SK-N-SH treated with all-trans-retinoic acid at 6 μM for 48 hours (cell line): ENCODE data around the gene ENPP3.

Experiments
- ATAC-seq: fragments of 200-7000 bp; cut with Tn5 transposase; 3 replicates; pipeline ENCODE4 v1.9.1; 2020; ENCODE audit warnings: mild to moderate bottlenecking, moderate library complexity
- ARNTL ChIP-seq: fragments of 450-650 bp; formaldehyde crosslinking; IDR thresholded peaks from 2 replicates; pipeline ENCODE4 v1.5.0; 2020; ENCODE audit warnings: low read depth, mild to moderate bottlenecking, moderate library complexity, borderline replicate concordance
- BACH2 ChIP-seq: fragments of 250-450 bp; sonication (Bioruptor Pico); IDR thresholded peaks from 2 replicates; pipeline ENCODE4 v1.9.0; 2021; ENCODE audit warnings: mild to moderate bottlenecking, borderline replicate concordance
- CSRNP3 ChIP-seq: fragments of 250-450 bp; sonication (Bioruptor Pico); IDR thresholded peaks from 2 replicates; pipeline ENCODE4 v1.5.1; 2021; ENCODE audit warnings: mild to moderate bottlenecking, moderate library complexity
- ESRRG ChIP-seq: fragments of 250-450 bp; sonication (Bioruptor Pico); IDR thresholded peaks from 2 replicates; pipeline ENCODE4 v1.6.1; 2021; ENCODE audit warnings: mild to moderate bottlenecking
- GLIS3 ChIP-seq: fragments of 250-450 bp; sonication (Bioruptor Pico); IDR thresholded peaks from 2 replicates; pipeline ENCODE4 v1.5.0; 2020; ENCODE audit warnings: mild to moderate bottlenecking, moderate library complexity
- ISL1 ChIP-seq: fragments of 250-450 bp; sonication (Bioruptor Pico); IDR thresholded peaks from 2 replicates; pipeline ENCODE4 v2.1.2; 2022; ENCODE audit warnings: mild to moderate bottlenecking, moderate library complexity
- OSR1 ChIP-seq: fragments of 250-450 bp; sonication (Bioruptor Pico); IDR thresholded peaks from 2 replicates; pipeline ENCODE4 v1.8.0; 2022; ENCODE audit warnings: moderate library complexity, mild to moderate bottlenecking, inconsistent platforms
- PATZ1 ChIP-seq: fragments of 250-450 bp; sonication (Bioruptor Pico); IDR thresholded peaks from 2 replicates; pipeline ENCODE4 v1.8.0; 2020; ENCODE audit warnings: mild to moderate bottlenecking, moderate library complexity, borderline replicate concordance
- PPARA ChIP-seq: fragments of 250-450 bp; sonication (Bioruptor Pico); IDR thresholded peaks from 2 replicates; pipeline ENCODE4 v1.5.0; 2020; ENCODE audit warnings: mild to moderate bottlenecking, borderline replicate concordance
- RARB ChIP-seq: fragments of 250-450 bp; sonication (Bioruptor Pico); IDR thresholded peaks from 2 replicates; pipeline ENCODE4 v1.8.0; 2021; ENCODE audit warnings: mild to moderate bottlenecking, moderate library complexity
- SNAI2 ChIP-seq: fragments of 250-450 bp; sonication (Bioruptor Pico); IDR thresholded peaks from 2 replicates; pipeline ENCODE4 v1.5.0; 2020; ENCODE audit warnings: mild to moderate bottlenecking, moderate library complexity
- TCF4 ChIP-seq: fragments of 250-450 bp; sonication (Bioruptor Pico); IDR thresholded peaks from 2 replicates; pipeline ENCODE4 v1.8.0; 2021; ENCODE audit warnings: mild to moderate bottlenecking, moderate library complexity, borderline replicate concordance
- TOX ChIP-seq: fragments of 250-450 bp; sonication (Bioruptor Pico); IDR thresholded peaks from 2 replicates; pipeline ENCODE4 v1.8.0; 2021; ENCODE audit warnings: mild to moderate bottlenecking, moderate library complexity, borderline replicate concordance
- TSHZ2 ChIP-seq: fragments of 250-450 bp; sonication (Bioruptor Pico); IDR thresholded peaks from 2 replicates; pipeline ENCODE4 v1.5.0; 2020; ENCODE audit warnings: mild to moderate bottlenecking, moderate library complexity
- ZC3H10 ChIP-seq: fragments of 250-450 bp; sonication (Bioruptor Pico); IDR thresholded peaks from 2 replicates; pipeline ENCODE4 v1.5.1; 2021; ENCODE audit warnings: mild to moderate bottlenecking, moderate library complexity
- ZFP3 ChIP-seq: fragments of 250-450 bp; sonication (Bioruptor Pico); IDR thresholded peaks from 2 replicates; pipeline ENCODE4 v1.5.0; 2020; ENCODE audit warnings: mild to moderate bottlenecking, moderate library complexity
- ZFP30 ChIP-seq: fragments of 450-650 bp; formaldehyde crosslinking; IDR thresholded peaks from 2 replicates; pipeline ENCODE4 v1.5.0; 2022; ENCODE audit warnings: mild to moderate bottlenecking, moderate library complexity
- ZNF565 ChIP-seq: fragments of 450-650 bp; formaldehyde crosslinking; conservative IDR thresholded peaks from 2 replicates; pipeline ENCODE4 v1.5.0; 2020; ENCODE audit warnings: low read depth, mild to moderate bottlenecking, moderate library complexity
- ZNF70 ChIP-seq: fragments of 450-650 bp; formaldehyde crosslinking; IDR thresholded peaks from 2 replicates; pipeline ENCODE4 v1.5.0; 2020; ENCODE audit warnings: mild to moderate bottlenecking, moderate library complexity
- ZNF8 ChIP-seq: fragments of 450-650 bp; formaldehyde crosslinking; IDR thresholded peaks from 2 replicates; pipeline ENCODE4 v1.5.0; 2020; ENCODE audit warnings: mild to moderate bottlenecking, moderate library complexity

ENPP3 gene

GRCh38 chr6:131663578-131664165 lies 26.6 kb downstream of the ENPP3 start:
- no peak for ATAC-seq

GRCh38 chr6:131669891-131670290 lies 32.8 kb downstream of the ENPP3 start:
- no peak for ATAC-seq
- TF ChIP-seq PPARA (CRISPR knock-in tag) (no peak), ZFP30 (CRISPR knock-in tag) (no peak), ARNTL (CRISPR knock-in tag) (no peak), TCF4 (no peak), ZFP3 (no peak), CSRNP3 (CRISPR knock-in tag) (no peak), PATZ1 (CRISPR knock-in tag) (no peak), OSR1 (no peak), ZNF8 (CRISPR knock-in tag) (no peak), RARB (no peak), TSHZ2 (CRISPR knock-in tag) (no peak), SNAI2 (CRISPR knock-in tag) (no peak), ISL1 (CRISPR knock-in tag) (no peak), ZNF70 (CRISPR knock-in tag) (no peak), GLIS3 (CRISPR knock-in tag) (no peak)

More at GRCh38 chr6:131663578-131664165, 26.6 kb downstream of the ENPP3 start:
- TF ChIP-seq GLIS3 (CRISPR knock-in tag): no peak
- TF ChIP-seq ESRRG (CRISPR knock-in tag): no peak
- no peak for TF ChIP-seq ZNF565 (CRISPR knock-in tag)
- TF ChIP-seq TCF4: no peak
- TF ChIP-seq ARNTL (CRISPR knock-in tag): no peak
- TF ChIP-seq, all 23 proteins: peak for 0

GRCh38 chr6:131673184-131673583 lies 36.1 kb downstream of the ENPP3 start:
- TF ChIP-seq TCF4 (no peak), ESRRG (CRISPR knock-in tag) (no peak)
- no peak for ATAC-seq

- ATAC-seq: no peak
- TF ChIP-seq TOX (CRISPR knock-in tag) (no peak), BACH2 (CRISPR knock-in tag) (no peak), PATZ1 (CRISPR knock-in tag) (no peak), ZNF8 (CRISPR knock-in tag) (no peak), ZC3H10 (CRISPR knock-in tag) (no peak), RARB (no peak), ISL1 (CRISPR knock-in tag) (no peak), GLIS3 (CRISPR knock-in tag) (no peak)
Measured at GRCh38 chr6:131678442-131678841, 41.3 kb downstream of the ENPP3 start.
